Measurements from ENCODE around the gene MEGF6. TPM values are rescaled to one million over a fixed set of nuclear protein-coding genes. Genes with fewer than 3 reads are reported as not detected.

MEGF6 gene
- total RNA-seq, 1 experiment from 2014 or later, result 65.3 TPM

GRCh38 chr1:3639397-3639911, 28.1 kb upstream of the MEGF6 start:
- Histone ChIP-seq H4K20me1 (ENCODE audit: insufficient read depth) (no peaks in the 10 kb centered on the region), H3K9me3 (ENCODE audit: insufficient read depth, low read depth) (no peaks in the 10 kb centered on the region), H3K27me3 (ENCODE audit: insufficient read depth, low read depth) (no peaks in the 10 kb centered on the region), H3K4me3 (no peak overlapping the region), H3K36me3 (ENCODE audit: low read depth) (no peaks in the 10 kb centered on the region), H2AFZ (no peak overlapping the region), H3F3A (ENCODE audit: insufficient read depth, low read depth) (no peaks in the 10 kb centered on the region), H3K4me1 (replicated peaks; ENCODE audit: insufficient read depth) (no peaks in the 10 kb centered on the region), H3K4me2 (no peak overlapping the region), H3K27ac (no peak overlapping the region), H3K79me2 (ENCODE audit: low read depth) (no peaks in the 10 kb centered on the region), H3K9me2 (ENCODE audit: insufficient read depth) (no peaks in the 10 kb centered on the region)
- no TSS peak for BruUV-seq (replicated peaks)
- ChIA-PET CTCF (no interaction called here), POLR2A (ENCODE audit: unreplicated experiment) (no interaction called here)
- intact Hi-C loops (cut with micrococcal nuclease; ENCODE audit: unreplicated experiment), result no loop called here
- no peak for DNase-seq
- TF ChIP-seq EZH2 (IDR thresholded peaks at IDR 0.05; ENCODE audit: low read depth) (no peak), CTCF (conservative IDR thresholded peaks at IDR 0.05) (no peak)

- no peaks in the 10 kb centered on the region for H3K79me2 ChIP-seq (ENCODE audit: low read depth)
- H3K27me3 ChIP-seq (ENCODE audit: insufficient read depth, low read depth), result no peaks in the 10 kb centered on the region
- POLR2A ChIA-PET (ENCODE audit: unreplicated experiment), result no interaction called here
- no TSS peak for BruUV-seq (replicated peaks)
- H3K27ac ChIP-seq, result no peak overlapping the region
- intact Hi-C loops (cut with micrococcal nuclease; ENCODE audit: unreplicated experiment), result no loop called here
- no peaks in the 10 kb centered on the region for H3K9me3 ChIP-seq (ENCODE audit: insufficient read depth, low read depth)
- no peaks in the 10 kb centered on the region for H3K9me2 ChIP-seq (ENCODE audit: insufficient read depth)
- no peaks in the 10 kb centered on the region for H4K20me1 ChIP-seq (ENCODE audit: insufficient read depth)
- no peak overlapping the region for H3K4me3 ChIP-seq
- no peaks in the 10 kb centered on the region for H3F3A ChIP-seq (ENCODE audit: insufficient read depth, low read depth)
- DNase-seq, result no peak
- H2AFZ ChIP-seq, result no peak overlapping the region
- CTCF ChIA-PET, result no interaction called here
- no peaks in the 10 kb centered on the region for H3K4me1 ChIP-seq (replicated peaks; ENCODE audit: insufficient read depth)
- no peak overlapping the region for H3K4me2 ChIP-seq
- no peak for TF ChIP-seq EZH2 (IDR thresholded peaks at IDR 0.05; ENCODE audit: low read depth)
- TF ChIP-seq CTCF (conservative IDR thresholded peaks at IDR 0.05), result no peak
- no peaks in the 10 kb centered on the region for H3K36me3 ChIP-seq (ENCODE audit: low read depth)
These were observed 27.4 kb upstream of the MEGF6 start for GRCh38 chr1:3638676-3639075.

DNA sequence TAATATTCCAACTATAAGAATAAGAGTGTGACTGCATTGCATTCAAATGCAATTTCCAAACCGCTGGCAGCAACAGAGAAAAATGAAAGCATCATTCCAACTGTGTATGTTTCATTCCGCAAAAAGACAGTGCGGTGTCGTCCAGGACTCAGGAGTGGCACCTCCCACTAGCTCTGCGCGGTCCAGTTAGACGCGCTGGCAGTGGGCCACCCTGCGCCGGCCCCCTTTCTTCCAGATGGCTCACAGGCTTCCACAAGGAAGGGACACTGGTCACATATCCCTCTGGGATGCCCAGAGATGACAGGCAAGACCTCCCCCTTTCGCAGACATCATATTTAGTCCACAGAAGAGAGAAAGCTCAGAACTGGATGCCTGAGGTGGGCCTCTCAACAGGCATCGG, 26.7 kb upstream of the MEGF6 start:
- no TSS peak for BruUV-seq (replicated peaks)
- DNase-seq, result no peak
- no peaks in the 10 kb centered on the region for H4K20me1 ChIP-seq (ENCODE audit: insufficient read depth)
- no peak overlapping the region for H3K4me2 ChIP-seq
- H2AFZ ChIP-seq, result no peak overlapping the region
- H3K27me3 ChIP-seq (ENCODE audit: insufficient read depth, low read depth), result no peaks in the 10 kb centered on the region
- H3K79me2 ChIP-seq (ENCODE audit: low read depth), result no peaks in the 10 kb centered on the region
- CTCF ChIA-PET, result no interaction called here
- intact Hi-C loops (cut with micrococcal nuclease; ENCODE audit: unreplicated experiment), result no loop called here
- H3K4me3 ChIP-seq, result no peak overlapping the region
- no peak overlapping the region for H3K27ac ChIP-seq
- H3K9me3 ChIP-seq (ENCODE audit: insufficient read depth, low read depth), result no peaks in the 10 kb centered on the region
- no peak for TF ChIP-seq EZH2 (IDR thresholded peaks at IDR 0.05; ENCODE audit: low read depth)
- TF ChIP-seq CTCF (conservative IDR thresholded peaks at IDR 0.05), result no peak
- no peaks in the 10 kb centered on the region for H3K4me1 ChIP-seq (replicated peaks; ENCODE audit: insufficient read depth)
- POLR2A ChIA-PET (ENCODE audit: unreplicated experiment), result no interaction called here
- no peaks in the 10 kb centered on the region for H3K36me3 ChIP-seq (ENCODE audit: low read depth)
- no peaks in the 10 kb centered on the region for H3F3A ChIP-seq (ENCODE audit: insufficient read depth, low read depth)
- no peaks in the 10 kb centered on the region for H3K9me2 ChIP-seq (ENCODE audit: insufficient read depth)

Data from PC-9 (cell line).